ENCODE results near the gene DNAJA2.

DNA sequence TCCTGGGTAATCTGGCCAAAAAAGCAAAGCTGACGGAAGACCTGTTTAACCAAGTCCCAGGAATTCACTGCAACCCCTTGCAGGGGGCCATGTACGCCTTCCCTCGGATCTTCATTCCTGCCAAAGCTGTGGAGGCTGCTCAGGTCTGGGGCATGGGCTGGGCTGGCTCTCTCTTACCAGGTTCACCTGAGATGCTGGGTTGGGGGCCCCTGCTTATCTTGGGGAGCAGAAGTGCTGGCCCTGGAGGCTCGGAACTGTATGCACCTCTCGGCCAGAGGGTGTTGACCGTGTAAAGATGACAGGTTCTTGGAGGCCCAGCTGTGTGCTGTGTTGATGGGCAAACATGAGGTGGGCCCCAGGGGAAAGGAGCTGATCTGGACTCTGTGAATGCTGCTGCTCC lies 49.1 kb downstream of the DNAJA2 start:
- TF ChIP-seq, protein P1, sequence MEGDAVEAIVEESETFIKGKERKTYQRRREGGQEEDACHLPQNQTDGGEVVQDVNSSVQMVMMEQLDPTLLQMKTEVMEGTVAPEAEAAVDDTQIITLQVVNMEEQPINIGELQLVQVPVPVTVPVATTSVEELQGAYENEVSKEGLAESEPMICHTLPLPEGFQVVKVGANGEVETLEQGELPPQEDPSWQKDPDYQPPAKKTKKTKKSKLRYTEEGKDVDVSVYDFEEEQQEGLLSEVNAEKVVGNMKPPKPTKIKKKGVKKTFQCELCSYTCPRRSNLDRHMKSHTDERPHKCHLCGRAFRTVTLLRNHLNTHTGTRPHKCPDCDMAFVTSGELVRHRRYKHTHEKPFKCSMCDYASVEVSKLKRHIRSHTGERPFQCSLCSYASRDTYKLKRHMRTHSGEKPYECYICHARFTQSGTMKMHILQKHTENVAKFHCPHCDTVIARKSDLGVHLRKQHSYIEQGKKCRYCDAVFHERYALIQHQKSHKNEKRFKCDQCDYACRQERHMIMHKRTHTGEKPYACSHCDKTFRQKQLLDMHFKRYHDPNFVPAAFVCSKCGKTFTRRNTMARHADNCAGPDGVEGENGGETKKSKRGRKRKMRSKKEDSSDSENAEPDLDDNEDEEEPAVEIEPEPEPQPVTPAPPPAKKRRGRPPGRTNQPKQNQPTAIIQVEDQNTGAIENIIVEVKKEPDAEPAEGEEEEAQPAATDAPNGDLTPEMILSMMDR (conservative IDR thresholded peaks at IDR 0.05; ENCODE audit: low read length), result no peak
- TF ChIP-seq EZH2phosphoT487 (IDR thresholded peaks at IDR 0.05; ENCODE audit: borderline replicate concordance, low read depth, low read length), result no peak
